ENCODE results near the gene IL4.

IL4 gene

GRCh38 chr5:132658381-132659302 lies 15.1 kb upstream of the IL4 start:
- DNase-seq = no peak

- no peak for DNase-seq
Measured at GRCh38 chr5:132659598-132660493, 13.9 kb upstream of the IL4 start.

GRCh38 chr5:132661231-132662003 lies 12.4 kb upstream of the IL4 start:
- DNase-seq = no peak

- DNase-seq = no peak
Measured at GRCh38 chr5:132662004-132662401, 11.8 kb upstream of the IL4 start.

- DNase-seq = no peak
Measured at GRCh38 chr5:132662925-132663770, 10.6 kb upstream of the IL4 start.

GRCh38 chr5:132663771-132664695 lies 9.8 kb upstream of the IL4 start:
- DNase-seq = no peak

GRCh38 chr5:132664696-132665209 lies 9.0 kb upstream of the IL4 start:
- no peak for DNase-seq

GRCh38 chr5:132665574-132666080 lies 8.2 kb upstream of the IL4 start:
- DNase-seq = no peak

- no peak for DNase-seq
Measured at GRCh38 chr5:132666310-132667123, 7.3 kb upstream of the IL4 start.

GRCh38 chr5:132667309-132667708 lies 6.5 kb upstream of the IL4 start:
- DNase-seq = no peak

- DNase-seq = no peak
Measured at GRCh38 chr5:132667761-132668705, 5.8 kb upstream of the IL4 start.

- no peak for DNase-seq
Measured at GRCh38 chr5:132668706-132669454, 4.9 kb upstream of the IL4 start.

- DNase-seq = no peak
Measured at GRCh38 chr5:132669455-132669820, 4.4 kb upstream of the IL4 start.

- no peak for DNase-seq
Measured at GRCh38 chr5:132669966-132670882, 3.6 kb upstream of the IL4 start.

GRCh38 chr5:132671000-132671399 lies 2.8 kb upstream of the IL4 start:
- no peak for DNase-seq

GRCh38 chr5:132673488-132673887 lies 301 bp upstream of the IL4 start:
- no peak for DNase-seq
